H9 (cell line): ENCODE data around the gene CRYBA2. TPM values are rescaled to one million over a fixed set of nuclear protein-coding genes. Genes with fewer than 3 reads are reported as not detected.

Source experiments
- DNase-seq: peaks from one replicate; pipeline ENCODE4 v3.0.0-alpha.2; 2017
- H2AFZ ChIP-seq: one replicate; pipeline ENCODE4 v1.6.1; 2013; ENCODE audit warnings: mild to moderate bottlenecking, low read length, control low read depth, moderate library complexity
- H2AK5ac ChIP-seq: 2 replicates; pipeline ENCODE4 v1.6.1; 2013; ENCODE audit warnings: low read length, control low read depth, mixed read lengths; ENCODE audit not compliant: insufficient read length
- H2BK120ac ChIP-seq: one replicate; pipeline ENCODE4 v1.6.1; 2013; ENCODE audit warnings: low read depth, mild to moderate bottlenecking, low read length, control low read depth, inconsistent platforms; ENCODE audit not compliant: poor library complexity, severe bottlenecking
- H2BK12ac ChIP-seq: 2 replicates; pipeline ENCODE4 v1.6.1; 2013; ENCODE audit warnings: low read length, control low read depth, mixed read lengths, low read depth; ENCODE audit not compliant: insufficient read length
- H2BK15ac ChIP-seq: 2 replicates; pipeline ENCODE4 v1.6.1; 2013; ENCODE audit warnings: low read depth, low read length, control low read depth
- H2BK20ac ChIP-seq: one replicate; pipeline ENCODE4 v1.6.1; 2013; ENCODE audit warnings: low read depth, mild to moderate bottlenecking, low read length, control low read depth, inconsistent platforms; ENCODE audit not compliant: poor library complexity, severe bottlenecking
- H2BK5ac ChIP-seq: 2 replicates; pipeline ENCODE4 v1.6.1; 2013; ENCODE audit warnings: low read length, control low read depth, mixed read lengths; ENCODE audit not compliant: insufficient read length
- H3K14ac ChIP-seq: 2 replicates; pipeline ENCODE4 v1.6.1; 2013; ENCODE audit warnings: low read length, control low read depth; ENCODE audit not compliant: insufficient read depth
- H3K18ac ChIP-seq: 2 replicates; pipeline ENCODE4 v1.6.1; 2013; ENCODE audit warnings: low read depth, mild to moderate bottlenecking, mixed read lengths, low read length, control low read depth; ENCODE audit not compliant: insufficient read length
- H3K23ac ChIP-seq: 2 replicates; pipeline ENCODE4 v1.6.1; 2013; ENCODE audit warnings: low read length, control low read depth, mixed read lengths, low read depth; ENCODE audit not compliant: insufficient read length
- H3K23me2 ChIP-seq: 2 replicates; pipeline ENCODE4 v1.6.1; 2013; ENCODE audit warnings: low read depth, mild to moderate bottlenecking, mixed read lengths, low read length, control low read depth; ENCODE audit not compliant: insufficient read length, poor library complexity, severe bottlenecking
- H3K27ac ChIP-seq: 2 replicates; pipeline ENCODE4 v1.5.1; 2013; ENCODE audit warnings: low read length, control low read depth, mixed read lengths, low read depth; ENCODE audit not compliant: insufficient read length
- H3K27me3 ChIP-seq: 2 replicates; pipeline ENCODE4 v1.6.1; 2013; ENCODE audit warnings: low read length, control low read depth, inconsistent platforms; ENCODE audit not compliant: insufficient read depth
- H3K4ac ChIP-seq: 2 replicates; pipeline ENCODE4 v1.6.1; 2013; ENCODE audit warnings: low read depth, mild to moderate bottlenecking, control low read depth, inconsistent platforms, low read length, moderate library complexity
- H3K4me1 ChIP-seq: 2 replicates; pipeline ENCODE4 v1.6.1; 2013; ENCODE audit warnings: low read length, control low read depth, inconsistent platforms; ENCODE audit not compliant: insufficient read depth
- H3K4me2 ChIP-seq: 2 replicates; pipeline ENCODE4 v1.6.1; 2013; ENCODE audit warnings: low read length, control low read depth, mixed read lengths; ENCODE audit not compliant: insufficient read length, insufficient read depth
- H3K56ac ChIP-seq: 2 replicates; pipeline ENCODE4 v1.6.1; 2013; ENCODE audit warnings: low read depth, mild to moderate bottlenecking, mixed read lengths, low read length, control low read depth; ENCODE audit not compliant: insufficient read length
- H3K79me1 ChIP-seq: 2 replicates; pipeline ENCODE4 v1.6.1; 2013; ENCODE audit warnings: low read depth, mild to moderate bottlenecking, moderate library complexity, low read length, control low read depth, inconsistent platforms; ENCODE audit not compliant: insufficient read depth, poor library complexity, severe bottlenecking
- H3K79me2 ChIP-seq: 2 replicates; pipeline ENCODE4 v1.6.1; 2013; ENCODE audit warnings: low read length, control low read depth, inconsistent platforms; ENCODE audit not compliant: insufficient read depth
- H3K9ac ChIP-seq: 2 replicates; pipeline ENCODE4 v1.6.1; 2013; ENCODE audit warnings: low read length, control low read depth, mixed read lengths; ENCODE audit not compliant: insufficient read length; ENCODE audit errors: extremely low read depth
- H3K9me3 ChIP-seq: one replicate; pipeline ENCODE4 v1.6.1; 2013; ENCODE audit warnings: low read depth, low read length, inconsistent platforms; ENCODE audit not compliant: control insufficient read depth
- H3T11ph ChIP-seq: one replicate; pipeline ENCODE4 v1.6.1; 2013; ENCODE audit warnings: mild to moderate bottlenecking, low read length, control low read depth, inconsistent platforms
- H4K20me1 ChIP-seq: one replicate; pipeline ENCODE4 v1.6.1; 2013; ENCODE audit not compliant: control insufficient read depth, insufficient read length, insufficient read depth
- H4K5ac ChIP-seq: 2 replicates; pipeline ENCODE4 v1.6.1; 2013; ENCODE audit warnings: low read depth, mild to moderate bottlenecking, mixed read lengths, low read length, control low read depth; ENCODE audit not compliant: insufficient read length
- H4K8ac ChIP-seq: replicated peaks from 2 replicates; pipeline ENCODE4 v1.6.1; 2013; ENCODE audit warnings: low read length, control low read depth, mixed read lengths, low read depth; ENCODE audit not compliant: insufficient read length
- H4K91ac ChIP-seq: 2 replicates; pipeline ENCODE4 v1.6.1; 2013; ENCODE audit warnings: low read depth, mild to moderate bottlenecking, moderate library complexity, mixed read lengths, low read length, control low read depth; ENCODE audit not compliant: insufficient read length
- H3K27ac Mint-ChIP-seq, 3 experiments: 2 replicates in 2 of 3; 3 replicates in 1 of 3; pipeline ENCODE4 v1.8.0; 2020 to 2021; ENCODE audit warnings: mixed read lengths in 3 of 3, mild to moderate bottlenecking in 1 of 3, moderate library complexity in 1 of 3
- H3K27me3 Mint-ChIP-seq: 2 replicates; pipeline ENCODE4 v1.8.0; 2021; ENCODE audit warnings: low read depth, mild to moderate bottlenecking, moderate library complexity, mixed read lengths
- H3K36me3 Mint-ChIP-seq, 3 experiments: 2 replicates in 2 of 3; 3 replicates in 1 of 3; pipeline ENCODE4 v1.8.0; 2020 to 2021; ENCODE audit warnings: low read depth in 3 of 3, mixed read lengths in 3 of 3; ENCODE audit not compliant: insufficient read depth in 1 of 3
- H3K4me1 Mint-ChIP-seq, 2 experiments: 2 replicates each; pipeline ENCODE4 v1.8.0; 2020; ENCODE audit warnings: mixed read lengths in 2 of 2
- H3K4me3 Mint-ChIP-seq, 2 experiments: 2 replicates in 1 of 2; 3 replicates in 1 of 2; pipeline ENCODE4 v1.8.0; 2020 to 2021; ENCODE audit warnings: mild to moderate bottlenecking in 2 of 2, mixed read lengths in 2 of 2, moderate library complexity in 1 of 2
- H3K9me3 Mint-ChIP-seq, 2 experiments: 2 replicates in 1 of 2; 3 replicates in 1 of 2; pipeline ENCODE4 v1.8.0; 2020; ENCODE audit warnings: mild to moderate bottlenecking in 2 of 2, mixed read lengths in 2 of 2, moderate library complexity in 1 of 2
- CTCF ChIP-seq: fragments of 200-600 bp; sonication (generic); conservative IDR thresholded peaks from 3 replicates; pipeline ENCODE4 v1.8.0; 2021; ENCODE audit warnings: antibody characterized with exemption, mild to moderate bottlenecking
- WGBS: extraction: QIAGEN DNeasy Blood & Tissue Kit; methylation state at CpG from one replicate; pipeline ENCODE4 v1.1.7; 2013; ENCODE audit warnings: missing lambda C conversion rate, low lambda C conversion rate, mixed read lengths; ENCODE audit not compliant: insufficient read length; ENCODE audit errors: extremely low coverage; 5-methylcytosine and 5-hydroxymethylcytosine counted together
- total RNA-seq: library from RNA; stranded (reverse); gene quantifications from 2 replicates; pipeline ENCODE4 v1.2.1, GENCODE V29; 2021

The CRYBA2 gene
- total RNA-seq, 1 experiment from 2014 or later: not detected

GRCh38 chr2:218983934-218984238, 9.3 kb downstream of the CRYBA2 start:
- peaks cover 0 to 3% (median 0%) of the 10 kb centered on the region in 3 experiments; a peak in 1 of 7 replicates for H3K36me3 Mint-ChIP-seq
- Histone ChIP-seq H4K91ac (no peak overlapping the region), H3K56ac (no peak overlapping the region), H3K18ac (no peak overlapping the region), H2AFZ (no peak overlapping the region), H2BK15ac (no peak overlapping the region), H4K20me1 (no peaks in the 10 kb centered on the region), H3K27me3 (peaks cover 78% of the 10 kb centered on the region), H2BK12ac (no peak overlapping the region), H2AK5ac (no peak overlapping the region), H3K79me2 (no peaks in the 10 kb centered on the region), H3K23ac (no peak overlapping the region), H3T11ph (no peak overlapping the region), H3K79me1 (no peaks in the 10 kb centered on the region), H2BK20ac (no peak overlapping the region), H3K27ac (no peak overlapping the region), H3K23me2 (peaks cover 16% of the 10 kb centered on the region), H3K4ac (no peak overlapping the region), H2BK120ac (no peak overlapping the region), H4K5ac (no peak overlapping the region), H3K9ac (no peak overlapping the region), H3K14ac (no peak overlapping the region), H3K4me2 (no peak overlapping the region), H3K9me3 (no peaks in the 10 kb centered on the region), H2BK5ac (no peak overlapping the region), H3K4me1 (no peaks in the 10 kb centered on the region; the same call in 1 of the 2 replicates), H4K8ac (no peak overlapping the region)
- peak overlapping the region in 1 of 2 experiments; percentile 54; a peak in 1 of 5 replicates for H3K4me3 Mint-ChIP-seq
- no peak for DNase-seq
- no CpG with 5 or more reads among the region's 10 CpGs for WGBS
- peaks cover 99% of the 10 kb centered on the region for H3K27me3 Mint-ChIP-seq
- peaks cover 10 to 33% of the 10 kb centered on the region in 2 experiments for H3K4me1 Mint-ChIP-seq
- no peak overlapping the region for H3K27ac Mint-ChIP-seq
- TF ChIP-seq CTCF: no peak
- H3K9me3 Mint-ChIP-seq: peaks cover 2 to 5% of the 10 kb centered on the region in 2 experiments; a peak in 2 of 5 replicates
